ENCODE measurements around the gene PARD3.

DNA sequence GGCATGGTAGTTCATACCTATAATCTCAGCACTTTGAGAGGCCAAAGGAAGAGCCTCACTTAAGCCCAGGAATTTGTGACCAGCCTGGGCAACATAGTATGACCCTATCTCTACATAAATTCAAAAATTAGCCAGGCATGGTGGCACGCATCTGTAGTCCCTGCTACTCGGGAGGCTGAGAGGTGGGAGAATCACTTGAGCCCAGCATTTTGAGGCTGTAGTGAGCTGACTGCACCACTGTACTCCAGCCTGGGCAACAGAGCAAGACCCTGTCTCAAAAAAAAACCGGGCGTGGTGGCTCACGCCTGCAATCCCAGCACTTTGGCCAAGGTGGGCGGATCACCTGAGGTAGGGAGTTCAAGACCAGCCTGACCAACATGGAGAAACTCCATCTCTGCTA, 19.8 kb downstream of the PARD3 start:
- TF ChIP-seq, protein P1, sequence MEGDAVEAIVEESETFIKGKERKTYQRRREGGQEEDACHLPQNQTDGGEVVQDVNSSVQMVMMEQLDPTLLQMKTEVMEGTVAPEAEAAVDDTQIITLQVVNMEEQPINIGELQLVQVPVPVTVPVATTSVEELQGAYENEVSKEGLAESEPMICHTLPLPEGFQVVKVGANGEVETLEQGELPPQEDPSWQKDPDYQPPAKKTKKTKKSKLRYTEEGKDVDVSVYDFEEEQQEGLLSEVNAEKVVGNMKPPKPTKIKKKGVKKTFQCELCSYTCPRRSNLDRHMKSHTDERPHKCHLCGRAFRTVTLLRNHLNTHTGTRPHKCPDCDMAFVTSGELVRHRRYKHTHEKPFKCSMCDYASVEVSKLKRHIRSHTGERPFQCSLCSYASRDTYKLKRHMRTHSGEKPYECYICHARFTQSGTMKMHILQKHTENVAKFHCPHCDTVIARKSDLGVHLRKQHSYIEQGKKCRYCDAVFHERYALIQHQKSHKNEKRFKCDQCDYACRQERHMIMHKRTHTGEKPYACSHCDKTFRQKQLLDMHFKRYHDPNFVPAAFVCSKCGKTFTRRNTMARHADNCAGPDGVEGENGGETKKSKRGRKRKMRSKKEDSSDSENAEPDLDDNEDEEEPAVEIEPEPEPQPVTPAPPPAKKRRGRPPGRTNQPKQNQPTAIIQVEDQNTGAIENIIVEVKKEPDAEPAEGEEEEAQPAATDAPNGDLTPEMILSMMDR (IDR thresholded peaks at IDR 0.05) = no peak
- no peak for TF ChIP-seq POLR2A (IDR thresholded peaks at IDR 0.05)
